AG09309 (cell line): ENCODE data around the gene MORN4.

Source experiments
- DNase-seq: peaks from one replicate; pipeline ENCODE4 v3.0.0-alpha.2; 2010; ENCODE audit warnings: low read depth
- H3K4me3 ChIP-seq: 2 replicates; pipeline ENCODE4 v1.5.1; 2011; ENCODE audit warnings: mild to moderate bottlenecking, low read depth, low read length, moderate library complexity; ENCODE audit not compliant: control insufficient read depth
- CTCF ChIP-seq: IDR thresholded peaks from 2 replicates; pipeline ENCODE4 v1.5.1; 2011; ENCODE audit warnings: mild to moderate bottlenecking, low read depth, low read length, inconsistent platforms; ENCODE audit not compliant: insufficient read depth, control insufficient read depth; ENCODE audit errors: missing control alignments

MORN4 gene

GRCh38 chr10:97632949-97633884 is at the start of gene MORN4:
MORN4 (minus strand) TSS chr10:97633500; CDS start chr10:97619653, 13,847 bp downstream.
- TF ChIP-seq CTCF = no peak
- DNase-seq = peak; percentile 57
- peak within 1 kb of the TSS; percentile 88 for H3K4me3 ChIP-seq

- H3K4me3 ChIP-seq = no peak overlapping the region
- no peak for DNase-seq
- TF ChIP-seq CTCF = no peak
Observed at GRCh38 chr10:97682042-97682441, 48.7 kb upstream of the MORN4 start.

- DNase-seq = no peak
- no peak for TF ChIP-seq CTCF
- H3K4me3 ChIP-seq = no peak overlapping the region
Observed at GRCh38 chr10:97679594-97679993, 46.3 kb upstream of the MORN4 start.

GRCh38 chr10:97676770-97677581 is 43.7 kb upstream of the MORN4 start:
- H3K4me3 ChIP-seq = no peak overlapping the region
- DNase-seq = no peak

GRCh38 chr10:97675222-97675621 is 41.9 kb upstream of the MORN4 start:
- DNase-seq = no peak
- TF ChIP-seq CTCF = no peak
- no peak overlapping the region for H3K4me3 ChIP-seq

More at GRCh38 chr10:97676770-97677581, 43.7 kb upstream of the MORN4 start:
- peak; percentile 83 for TF ChIP-seq CTCF

- no peak for TF ChIP-seq CTCF
- no peak overlapping the region for H3K4me3 ChIP-seq
- DNase-seq = no peak
Observed at GRCh38 chr10:97673736-97674525, 40.6 kb upstream of the MORN4 start.
